NCI-H748 treated with DMSO at 0.1 percent for 48 hours (cell line): ENCODE results near the gene PPP2R5D.
A peak's percentile ranks its signal among the peaks of the same experiment; 100 is the strongest.
"Not testable (repeated sequence)": the region's sequence is repeated elsewhere in the genome, so short reads cannot be mapped to it uniquely, and the experiment has no call there.

Experiments used
- DNase-seq: peaks from one replicate; lab custom pipeline; 2025; lab: John Stamatoyannopoulos, UW

PPP2R5D gene

DNA sequence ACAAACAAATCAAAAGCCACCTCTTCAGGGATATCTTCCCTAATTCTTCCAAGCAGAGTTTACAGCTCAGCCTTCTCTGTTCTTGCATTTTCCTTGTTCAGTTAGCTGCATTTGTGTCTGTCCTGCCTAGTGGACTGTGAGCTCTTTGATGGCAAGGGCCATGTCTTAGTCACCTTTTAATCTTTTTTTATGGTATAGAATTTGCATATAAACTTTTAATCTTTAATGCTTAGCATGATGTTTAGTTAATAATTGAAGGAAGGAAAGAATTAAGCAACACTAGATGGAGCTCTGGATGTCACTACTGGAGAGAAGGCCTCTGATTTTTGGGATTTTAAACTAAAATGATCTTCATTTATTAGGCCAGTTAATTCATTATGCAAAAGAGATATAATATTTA is 12.1 kb downstream of the PPP2R5D start:
- DNase-seq = no peak

DNA sequence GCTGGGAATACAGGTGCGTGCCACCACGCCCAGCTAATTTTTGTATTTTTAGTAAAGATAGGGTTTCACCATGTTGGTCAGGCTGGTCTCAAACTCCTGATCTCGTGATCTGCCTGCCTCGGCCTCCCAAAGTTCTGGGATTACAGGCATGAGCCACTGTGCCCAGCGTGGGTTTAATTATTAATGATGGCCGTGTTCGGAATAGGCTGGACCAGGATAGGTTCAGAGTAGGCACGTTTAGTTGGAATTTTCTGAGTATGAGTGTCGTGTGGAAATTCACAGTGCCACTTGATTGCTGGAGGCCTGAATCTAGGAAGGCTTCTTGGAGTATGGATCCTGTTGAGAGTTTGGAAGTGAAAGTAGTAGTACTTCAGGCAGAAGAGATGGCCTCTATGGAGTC is 13.8 kb downstream of the PPP2R5D start:
- not testable (repeated sequence) for DNase-seq

DNA sequence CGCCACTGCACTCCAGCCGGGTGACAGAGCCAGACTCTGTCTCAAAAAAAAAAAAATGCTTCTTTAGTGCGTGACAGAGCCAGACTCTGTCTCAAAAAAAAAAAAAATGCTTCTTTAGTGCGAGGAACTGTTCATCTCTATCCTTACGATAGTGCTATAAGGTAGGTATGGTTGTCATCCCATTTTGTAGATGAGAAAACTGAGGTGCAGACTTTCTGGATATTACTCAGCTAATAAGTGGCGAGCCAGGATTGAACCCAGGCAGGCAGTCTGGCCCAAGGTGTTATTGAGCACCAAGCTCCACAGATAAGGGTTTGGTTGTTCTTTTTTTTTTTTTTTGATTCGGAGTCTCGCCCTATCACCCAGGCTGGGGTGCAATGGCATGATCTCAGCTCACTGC is 17.5 kb downstream of the PPP2R5D start:
- no peak for DNase-seq

- DNase-seq = no peak
These were observed 21.5 kb downstream of the PPP2R5D start for GRCh38 chr6:43005844-43006243.

- DNase-seq = no peak
These were observed 21.9 kb downstream of the PPP2R5D start for GRCh38 chr6:43006251-43006650.

GRCh38 chr6:43007126-43007525 is 22.8 kb downstream of the PPP2R5D start:
- DNase-seq = no peak

- DNase-seq = no peak
These were observed 24.8 kb downstream of the PPP2R5D start for GRCh38 chr6:43009124-43009523.

- no peak for DNase-seq
These were observed 26.8 kb downstream of the PPP2R5D start for GRCh38 chr6:43011207-43011606.

DNA sequence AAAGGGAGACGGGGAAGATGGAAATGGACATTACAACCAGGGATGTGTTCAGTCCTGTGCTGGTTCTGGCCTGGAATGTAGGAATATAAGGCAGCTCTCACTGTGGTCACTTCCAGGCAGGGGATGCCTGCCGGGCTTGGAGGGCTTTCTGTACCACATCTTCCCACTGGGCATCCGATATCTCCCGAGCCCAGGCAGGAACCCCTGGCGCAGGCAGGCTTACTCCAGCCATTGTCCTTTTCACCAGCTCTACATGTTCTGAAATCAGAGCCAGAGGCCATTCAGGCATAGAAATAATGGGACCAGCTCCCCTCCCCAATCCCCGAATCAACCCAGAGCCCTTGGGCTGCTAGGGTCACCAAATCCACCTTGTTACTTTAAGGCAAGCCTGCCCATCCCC is 28.0 kb downstream of the PPP2R5D start:
- DNase-seq = no peak

DNA sequence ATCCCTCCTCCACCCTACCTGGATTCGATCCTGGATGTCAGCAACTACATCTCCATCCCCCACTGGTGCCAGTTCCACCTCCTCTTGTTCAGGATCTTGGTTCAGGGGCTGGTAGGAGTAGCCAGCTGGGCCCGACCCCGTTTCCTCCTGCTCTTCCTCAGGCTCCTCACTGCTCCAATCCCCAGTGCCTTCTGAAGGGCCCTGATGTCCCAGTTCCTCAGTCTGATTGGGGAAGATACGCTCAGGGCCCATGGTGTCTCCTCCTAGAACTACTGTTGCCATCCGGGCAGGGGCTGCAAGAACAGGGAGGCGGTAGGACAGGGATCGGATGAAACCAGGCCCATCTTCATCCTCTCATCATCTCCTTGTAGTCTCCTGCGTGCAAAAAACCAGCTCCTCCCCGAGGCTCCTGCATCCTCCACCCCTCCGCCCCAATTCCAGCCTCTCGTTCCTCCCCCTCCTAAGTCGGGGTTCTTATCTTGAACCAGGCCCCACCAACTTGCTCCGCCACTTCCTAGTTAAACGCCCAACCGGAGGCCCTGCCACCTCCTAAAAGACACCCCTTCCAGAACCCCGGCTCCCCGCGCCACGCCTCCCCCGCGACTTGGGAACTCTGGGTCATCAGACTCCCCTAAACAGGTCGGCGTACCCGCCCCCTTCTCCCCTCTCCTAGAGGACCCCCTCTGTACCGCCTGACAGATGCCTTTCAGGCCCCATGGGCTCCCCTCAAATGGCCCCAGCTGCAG is 28.9 kb downstream of the PPP2R5D start:
- DNase-seq = peak; percentile 38

DNA sequence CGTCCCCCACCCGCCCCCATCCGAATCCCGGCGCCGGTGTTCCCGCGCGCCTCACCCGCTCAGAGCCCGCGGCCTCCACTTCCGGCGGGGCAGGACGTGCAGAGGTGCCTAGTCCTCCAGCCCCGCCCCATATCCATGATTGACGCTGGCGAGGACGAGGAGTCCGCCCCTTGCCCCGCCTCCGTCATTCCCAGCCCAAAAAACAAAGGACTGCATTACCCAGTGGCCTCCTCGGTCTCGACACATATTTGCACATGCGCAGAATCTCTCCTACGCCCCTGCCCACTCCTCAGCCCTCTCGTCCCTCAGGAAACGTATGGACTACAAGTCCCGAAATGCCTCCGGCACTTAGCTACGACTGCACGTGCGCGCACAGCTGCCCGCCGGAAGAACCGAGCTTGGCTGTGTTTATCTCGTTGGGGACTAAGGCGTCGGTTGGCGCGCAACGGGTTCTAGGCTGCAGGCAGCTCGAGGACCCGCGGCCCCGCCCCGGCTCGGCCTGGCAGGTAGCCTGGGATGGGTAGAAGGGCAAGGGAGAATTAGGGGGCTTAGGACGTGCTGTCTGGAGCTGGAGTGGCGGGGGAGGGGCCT is 29.6 kb downstream of the PPP2R5D start, which contains the start of the genes KLHDC3 and MEA1:
TSS of gene KLHDC3 (plus strand) at position 407 of the 591 bp plus-strand sequence. CDS start 2,944 bp downstream, outside the sequence.
TSS of gene MEA1 (minus strand) at position 104 of the 591 bp plus-strand sequence. CDS start 133 bp downstream, outside the sequence.
- DNase-seq = peak; percentile 100

DNA sequence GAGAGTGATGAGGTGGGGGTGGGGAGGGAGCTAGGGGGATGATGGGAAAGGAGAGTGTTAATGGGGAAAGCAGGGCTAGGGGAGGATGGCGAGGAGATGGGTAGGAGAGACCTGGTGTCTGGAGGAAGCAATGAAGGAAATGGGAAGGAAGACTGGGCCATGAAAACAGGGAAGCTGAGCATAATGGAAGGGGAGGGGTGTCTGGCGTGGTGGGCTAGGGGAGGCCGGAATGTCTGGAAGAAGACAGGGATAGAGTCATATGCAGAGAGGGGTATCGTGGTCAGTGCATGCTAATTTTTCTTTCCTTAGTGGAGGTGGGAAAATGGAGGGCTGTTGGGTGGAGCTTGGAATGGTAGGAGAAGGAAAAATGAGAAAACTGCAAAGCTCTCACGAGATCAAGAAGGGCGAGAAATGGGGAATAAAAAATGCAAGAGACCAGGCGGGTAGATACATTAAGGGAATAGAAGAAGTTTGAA is 30.1 kb downstream of the PPP2R5D start:
- no peak for DNase-seq

DNA sequence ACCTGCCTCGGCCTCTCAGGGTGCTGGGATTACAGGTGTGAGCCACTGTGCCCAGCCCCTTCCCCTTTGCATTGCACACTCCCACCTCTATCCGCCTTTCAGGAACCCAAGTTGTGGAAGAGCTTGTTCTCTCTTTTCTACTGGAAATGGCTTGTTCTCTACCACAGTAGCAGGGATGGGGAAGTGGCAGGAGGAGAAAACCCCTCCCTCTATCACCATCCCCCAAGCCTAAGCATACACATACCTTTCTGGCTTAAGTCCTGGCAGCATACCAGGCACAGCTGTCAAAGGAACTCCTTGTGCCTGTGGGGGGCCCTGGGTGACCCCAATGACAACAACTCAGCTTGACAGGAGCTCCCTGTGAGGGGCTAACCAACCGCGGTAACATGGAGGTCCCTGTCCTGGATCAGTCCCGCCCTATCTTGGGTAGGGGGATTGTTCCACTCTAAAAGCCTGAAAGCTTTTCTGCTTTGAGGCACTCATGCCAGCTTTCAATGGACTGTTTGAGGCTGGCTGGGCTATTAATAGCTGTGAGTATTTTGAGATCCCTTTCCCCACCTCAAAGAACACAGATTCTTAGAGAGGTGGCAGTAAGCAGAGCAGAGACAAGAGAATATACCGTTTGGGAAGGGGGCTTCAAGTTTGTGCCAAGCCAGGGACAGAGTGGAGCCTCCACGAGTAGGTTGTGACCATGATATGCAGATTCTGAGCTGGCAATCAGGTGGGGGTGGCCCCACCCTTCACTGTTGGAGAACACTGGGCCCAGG is 32.0 kb downstream of the PPP2R5D start:
- no peak for DNase-seq

GRCh38 chr6:43016943-43017334 is 32.6 kb downstream of the PPP2R5D start:
- no peak for DNase-seq

DNA sequence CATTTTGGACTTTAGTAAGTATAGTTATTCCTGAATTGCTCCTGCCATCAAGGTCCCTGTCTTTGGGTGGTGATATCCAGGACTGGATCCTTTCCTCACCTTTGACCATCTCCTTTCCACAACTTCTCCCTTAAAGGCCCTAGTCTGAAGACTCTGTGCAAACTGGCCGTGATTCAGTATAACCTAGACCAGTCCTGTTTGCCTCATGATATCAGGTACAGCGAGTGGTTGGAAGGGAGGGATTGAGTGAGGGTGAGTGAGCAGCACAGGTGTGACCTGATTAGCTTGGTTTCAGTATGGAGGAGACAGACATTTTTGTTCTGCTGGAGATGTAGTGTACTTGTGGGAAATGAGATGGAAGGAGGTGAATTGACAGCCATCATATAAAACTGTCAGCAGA is 34.8 kb downstream of the PPP2R5D start:
- no peak for DNase-seq

DNA sequence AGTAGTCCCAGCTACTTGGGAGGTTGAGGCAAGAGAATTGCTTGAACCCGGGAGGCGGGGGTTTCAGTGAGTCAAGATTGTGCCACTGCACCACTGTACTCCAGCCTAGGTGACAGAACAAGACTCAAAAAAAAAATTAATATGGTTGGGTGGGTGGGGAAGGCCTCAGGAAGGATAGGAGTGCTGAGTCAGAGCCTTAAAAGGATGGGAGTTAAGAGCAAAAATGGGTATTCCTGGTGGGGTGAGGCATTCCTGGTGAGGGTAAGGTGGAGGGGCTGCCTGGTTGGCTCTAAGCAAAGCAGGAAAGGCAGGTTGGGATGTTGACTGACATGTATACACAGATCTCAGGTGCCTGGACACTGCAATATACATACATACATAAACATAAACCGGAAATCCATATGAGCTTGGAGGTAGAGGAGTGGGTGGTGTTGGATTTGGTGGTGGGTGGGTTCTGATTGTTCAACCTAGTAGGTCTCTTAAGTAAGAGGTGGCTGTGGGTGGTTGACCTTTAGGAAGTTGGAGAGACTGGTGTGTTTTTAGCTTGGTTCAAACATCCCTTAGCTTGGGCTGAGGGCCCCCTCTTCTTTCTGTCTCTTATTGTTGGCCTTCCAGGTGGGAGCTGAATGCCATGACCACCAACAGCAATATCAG is 35.8 kb downstream of the PPP2R5D start:
- DNase-seq = no peak

DNA sequence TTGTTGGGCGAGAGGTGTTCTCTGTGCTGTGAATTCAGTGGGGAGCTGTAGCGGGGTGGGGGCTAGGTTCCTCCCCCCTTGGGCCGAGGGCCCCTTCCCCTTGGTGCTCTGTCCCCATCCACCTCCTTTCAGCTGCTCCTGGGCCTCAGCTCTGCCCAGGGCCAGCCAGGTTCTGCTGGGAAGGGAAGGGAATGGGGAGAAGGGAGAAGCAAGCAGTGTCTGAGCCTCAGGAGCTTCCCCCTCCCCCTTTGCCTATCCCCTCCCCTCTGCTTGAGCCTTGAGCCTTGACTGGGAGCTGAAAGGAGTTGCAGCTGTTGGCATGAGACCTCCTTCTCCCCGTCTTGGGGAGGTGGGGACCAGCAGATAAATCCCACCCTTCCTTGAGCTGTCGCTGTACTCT is 36.5 kb downstream of the PPP2R5D start:
- no peak for DNase-seq

DNA sequence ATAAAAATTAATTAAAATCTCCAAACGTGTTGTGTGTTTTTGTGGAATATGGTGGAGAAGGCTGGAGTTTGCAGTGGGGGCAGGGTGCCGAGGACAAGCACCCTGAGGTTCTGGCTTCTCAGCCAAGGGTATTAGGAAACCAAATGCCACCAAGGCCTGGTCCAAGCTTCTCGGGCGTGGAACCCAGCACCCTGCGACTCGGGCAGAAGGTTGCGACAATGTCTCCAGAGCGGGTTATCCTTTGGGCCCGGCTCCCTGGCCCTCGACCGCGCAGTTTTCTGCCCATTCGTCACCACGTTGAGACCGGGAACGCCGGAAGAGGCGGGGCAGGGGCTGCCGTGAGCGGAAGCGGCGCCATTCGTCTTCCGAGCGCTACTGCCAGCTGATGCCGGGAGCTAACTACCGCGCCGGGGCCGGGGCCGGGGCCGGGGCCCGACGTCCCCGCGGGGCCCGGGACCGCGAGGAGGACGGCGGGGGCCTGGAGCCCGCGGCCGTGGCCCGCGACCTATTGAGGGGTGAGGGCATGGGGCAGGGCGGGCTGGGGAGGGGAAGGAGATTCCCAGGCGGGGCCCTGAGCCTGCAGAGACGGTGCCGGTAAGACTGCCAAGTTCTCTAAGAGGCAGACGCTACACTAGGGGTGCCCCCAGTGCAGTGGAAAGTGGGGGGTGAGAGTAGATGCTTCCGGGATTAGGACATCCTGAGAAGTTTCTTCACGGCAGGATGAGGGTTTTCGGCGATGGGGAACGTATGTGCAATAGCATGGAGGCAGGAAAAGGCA is 37.1 kb downstream of the PPP2R5D start, which contains the start of gene RRP36:
TSS of gene RRP36 (plus strand) at position 354 of the 778 bp plus-strand sequence. CDS start at position 386, 32 bp downstream.
- peak; percentile 59 for DNase-seq

DNA sequence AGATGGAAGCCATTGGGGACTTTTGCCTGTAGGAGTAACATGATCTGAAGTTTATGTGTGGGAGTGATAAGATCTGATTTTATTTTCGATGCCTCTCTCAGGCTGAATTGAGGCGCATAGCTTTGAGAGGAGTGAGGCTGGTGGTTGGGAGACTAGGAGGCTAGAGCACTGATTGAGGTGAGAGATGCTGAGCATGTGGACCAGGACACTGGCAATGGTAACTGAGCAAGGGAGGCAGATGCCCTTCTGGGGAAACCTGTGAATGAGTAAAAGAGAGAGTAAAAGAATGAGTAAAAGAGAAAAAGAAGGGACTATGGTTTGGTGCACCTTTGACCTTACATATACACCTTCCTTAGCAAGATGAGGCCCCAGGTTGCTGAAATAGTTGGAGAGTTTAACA is 40.1 kb downstream of the PPP2R5D start:
- no peak for DNase-seq

GRCh38 chr6:43026365-43026764 is 42.0 kb downstream of the PPP2R5D start:
- DNase-seq = no peak

GRCh38 chr6:43029120-43029519 is 44.8 kb downstream of the PPP2R5D start:
- DNase-seq = no peak
